Activated T-helper 1 cell treated with anti-CD3 and anti-CD28 coated beads, Interleukin-12 subunit alpha, Interleukin-12 subunit beta, Interleukin-2, Interleukin-4 antibody, amounts not matched to agents 30 ng/mL and 10 ng/mL and 1 ng/mL, durations not matched to agents 14 hours and 24 hours and 36 hours (primary cell): ENCODE measurements around the gene SSRP1. TPM values are rescaled to one million over a fixed set of nuclear protein-coding genes. Genes with fewer than 3 reads are reported as not detected.
"Not testable (repeated sequence)": the region's sequence is repeated elsewhere in the genome, so short reads cannot be mapped to it uniquely, and the experiment has no call there.

ENCODE experiments used
- DNase-seq: peaks from one replicate; pipeline ENCODE4 v3.0.0; 2021; ENCODE audit warnings: low spot score
- H3K27ac Mint-ChIP-seq: one replicate; pipeline ENCODE4 v1.8.0; 2021; ENCODE audit warnings: mild to moderate bottlenecking, mixed read lengths
- H3K27me3 Mint-ChIP-seq: one replicate; pipeline ENCODE4 v1.8.0; 2022; ENCODE audit warnings: mild to moderate bottlenecking, moderate library complexity, mixed read lengths; ENCODE audit not compliant: insufficient read depth
- H3K36me3 Mint-ChIP-seq: one replicate; pipeline ENCODE4 v1.8.0; 2021; ENCODE audit warnings: low read depth, mixed read lengths
- H3K4me1 Mint-ChIP-seq: one replicate; pipeline ENCODE4 v1.8.0; 2021; ENCODE audit warnings: low read depth, mixed read lengths
- H3K4me3 Mint-ChIP-seq: one replicate; pipeline ENCODE4 v1.8.0; 2021; ENCODE audit warnings: mild to moderate bottlenecking, moderate library complexity, mixed read lengths
- H3K9me3 Mint-ChIP-seq: one replicate; pipeline ENCODE4 v1.8.0; 2021; ENCODE audit warnings: mixed read lengths
- intact Hi-C: fragments of 100-400 bp; cut with micrococcal nuclease; formaldehyde crosslinking; loops from one replicate; pipeline ENCODE4 v1.15.1; 2024
- total RNA-seq: library from RNA; stranded (reverse); gene quantifications from 2 replicates; pipeline ENCODE4 v1.2.3, GENCODE V29; 2022

The SSRP1 gene
- total RNA-seq, 1 donor from 2014 or later, result 239 TPM

DNA sequence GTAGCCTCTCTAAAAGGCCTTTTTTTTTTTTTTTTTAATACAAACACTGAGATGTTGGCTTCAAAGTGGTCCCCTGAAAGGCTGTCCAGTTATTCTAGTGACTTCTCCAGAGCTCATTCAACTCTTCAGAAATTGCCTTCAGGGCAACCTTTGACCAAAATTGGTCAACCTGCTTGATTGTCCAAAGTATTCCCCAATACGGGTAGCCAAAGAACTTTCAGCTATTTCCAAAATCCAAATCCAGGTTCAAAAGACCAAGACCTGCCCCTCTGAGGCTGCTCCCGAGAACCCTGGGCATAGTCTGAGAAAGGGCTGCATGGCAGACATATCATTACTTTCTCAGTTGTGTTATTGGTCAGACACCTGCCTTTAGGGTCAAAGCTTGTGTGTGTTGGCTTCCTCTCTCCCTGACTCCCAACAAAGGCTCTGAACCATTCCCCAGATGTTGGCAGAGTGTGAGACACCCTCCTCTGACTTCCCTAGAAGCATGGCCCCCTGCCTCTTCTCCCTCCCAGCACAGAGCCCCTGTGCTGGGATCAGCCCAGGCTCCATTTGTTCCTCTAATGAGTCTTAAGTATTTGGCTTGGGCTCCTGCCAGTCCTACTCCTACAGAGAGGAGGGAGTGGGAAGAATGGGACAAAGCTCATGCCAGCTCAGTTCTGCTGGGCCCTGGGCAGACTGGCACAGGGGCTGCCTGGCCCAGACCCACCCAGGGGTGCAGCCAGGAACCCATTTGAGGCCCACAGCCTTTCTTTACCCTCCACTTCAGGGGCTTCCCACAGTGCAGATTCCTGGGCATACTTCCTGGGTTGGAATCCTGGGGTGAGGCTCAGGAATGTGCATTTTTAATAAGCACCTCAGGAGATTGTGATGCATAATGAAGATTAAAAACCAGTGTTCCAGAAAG lies 41.2 kb downstream of the SSRP1 start:
- peaks cover 3% of the 10 kb centered on the region for H3K9me3 Mint-ChIP-seq
- peaks cover 5% of the 10 kb centered on the region for H3K27me3 Mint-ChIP-seq
- H3K4me3 Mint-ChIP-seq, result no peak overlapping the region
- H3K27ac Mint-ChIP-seq, result no peak overlapping the region
- intact Hi-C loops, result no loop called here
- H3K36me3 Mint-ChIP-seq, result peaks cover 9% of the 10 kb centered on the region
- no peaks in the 10 kb centered on the region for H3K4me1 Mint-ChIP-seq
- no peak for DNase-seq

DNA sequence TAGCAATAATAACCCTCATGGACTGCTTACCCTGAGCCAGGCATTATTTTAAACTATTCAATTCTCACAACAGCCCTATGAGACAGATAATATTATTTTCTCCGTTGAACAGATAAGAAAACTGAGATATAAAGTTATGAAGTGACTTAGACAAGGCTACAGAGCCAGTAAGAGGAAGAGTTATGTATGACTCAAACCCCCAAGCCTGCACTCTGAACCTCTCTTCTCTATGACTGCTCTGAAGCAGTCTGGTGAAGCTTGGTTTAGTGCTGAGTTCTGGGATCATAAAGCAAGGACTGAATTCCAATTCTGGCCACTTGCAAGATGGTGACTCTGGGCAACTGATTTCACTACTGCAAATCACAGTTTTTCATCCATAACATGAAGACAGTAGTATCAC lies 45.4 kb downstream of the SSRP1 start:
- H3K36me3 Mint-ChIP-seq, result no peaks in the 10 kb centered on the region
- no peak overlapping the region for H3K27ac Mint-ChIP-seq
- H3K4me3 Mint-ChIP-seq, result no peak overlapping the region
- intact Hi-C loops, result no loop called here
- H3K9me3 Mint-ChIP-seq, result no peaks in the 10 kb centered on the region
- DNase-seq, result no peak
- H3K4me1 Mint-ChIP-seq, result no peaks in the 10 kb centered on the region
- peaks cover 4% of the 10 kb centered on the region for H3K27me3 Mint-ChIP-seq

DNA sequence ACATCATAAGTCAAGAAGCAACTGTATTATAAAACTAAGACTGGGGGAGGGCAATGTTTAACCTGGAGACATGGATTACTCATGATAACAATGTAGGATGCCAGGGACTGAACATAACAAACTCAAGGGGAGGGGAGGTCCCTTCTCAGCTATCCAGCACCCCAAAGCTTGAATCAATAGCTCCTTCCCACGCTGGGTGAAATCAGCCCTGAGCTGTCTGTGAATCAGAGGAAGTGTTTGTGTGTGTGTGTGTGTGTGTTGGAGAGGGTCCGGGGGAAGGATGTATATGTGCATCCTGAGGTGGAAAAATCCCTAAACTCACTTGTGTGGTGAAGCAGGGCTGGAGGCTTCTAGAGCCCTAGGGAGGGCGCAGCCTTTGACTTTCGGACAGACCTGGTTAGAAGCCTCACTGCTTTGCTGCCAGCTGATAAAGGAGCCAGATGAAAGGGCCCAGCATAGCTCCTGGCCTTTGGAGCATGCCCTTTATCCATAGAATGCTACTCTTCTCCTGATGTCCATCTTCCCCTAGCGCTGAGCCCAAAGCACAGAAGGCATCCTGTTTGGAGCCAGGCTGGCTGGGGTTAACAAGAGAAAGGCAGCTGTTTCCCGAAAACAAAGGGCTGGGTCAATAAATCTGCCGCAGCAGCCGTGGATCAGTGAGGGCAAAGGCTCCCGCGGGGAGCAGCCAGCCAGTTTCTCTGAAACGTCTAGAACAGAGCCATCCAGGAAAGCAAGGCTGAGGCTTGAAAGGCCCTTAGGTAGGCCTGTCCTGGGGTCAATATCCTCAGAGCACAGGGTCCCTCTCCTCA lies 46.7 kb downstream of the SSRP1 start:
- H3K4me1 Mint-ChIP-seq, result no peaks in the 10 kb centered on the region
- H3K9me3 Mint-ChIP-seq, result no peaks in the 10 kb centered on the region
- DNase-seq, result no peak

GRCh38 chr11:57287884-57288283 lies 47.8 kb downstream of the SSRP1 start:
- no peak overlapping the region for H3K27ac Mint-ChIP-seq
- intact Hi-C loops, result no loop called here
- no peak for DNase-seq
- H3K9me3 Mint-ChIP-seq, result no peaks in the 10 kb centered on the region
- no peak overlapping the region for H3K4me3 Mint-ChIP-seq
- H3K36me3 Mint-ChIP-seq, result no peaks in the 10 kb centered on the region
- H3K4me1 Mint-ChIP-seq, result no peaks in the 10 kb centered on the region
- peaks cover 4% of the 10 kb centered on the region for H3K27me3 Mint-ChIP-seq

More for the DNA sequence above, 46.7 kb downstream of the SSRP1 start:
- Mint-ChIP-seq H3K27me3 (peaks cover 4% of the 10 kb centered on the region), H3K27ac (no peak overlapping the region), H3K36me3 (no peaks in the 10 kb centered on the region), H3K4me3 (no peak overlapping the region)
- intact Hi-C loops, result no loop called here

DNA sequence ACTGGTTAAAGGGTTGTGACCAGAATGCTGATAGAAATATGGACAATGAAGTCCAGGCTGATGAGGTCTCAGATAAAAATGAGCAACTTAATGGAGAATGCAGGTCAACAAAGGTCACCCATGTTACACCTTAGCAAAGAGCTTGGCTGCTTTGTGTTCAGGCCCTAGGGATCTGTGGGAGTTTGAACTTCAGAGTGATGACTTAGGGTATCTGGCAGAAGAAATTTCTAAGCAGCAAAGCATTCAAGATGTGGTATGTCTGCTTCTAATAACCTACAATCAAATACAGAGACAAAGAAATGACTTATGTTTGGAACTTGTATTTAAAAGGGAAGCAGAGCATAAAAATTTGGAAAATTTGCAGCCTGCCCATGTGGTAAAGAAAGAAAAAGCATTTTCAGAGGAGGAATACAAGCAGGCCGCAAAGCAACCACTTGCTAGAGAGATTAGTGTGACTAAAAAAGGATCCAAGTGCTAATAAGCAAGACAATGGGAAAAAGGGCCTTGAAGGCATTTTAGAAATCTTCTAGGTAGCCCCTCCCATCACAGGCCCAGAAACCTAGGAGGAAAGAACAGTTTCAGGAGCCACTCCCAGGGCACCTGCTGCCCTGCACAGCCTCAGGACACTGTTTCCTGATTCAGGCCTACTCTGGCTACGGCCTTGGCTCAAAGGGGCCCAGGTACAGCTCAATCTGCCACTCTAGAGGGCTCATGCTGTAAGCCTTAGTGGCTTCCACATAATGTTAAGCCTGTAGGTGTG lies 52.3 kb downstream of the SSRP1 start:
- H3K36me3 Mint-ChIP-seq, result no peaks in the 10 kb centered on the region

GRCh38 chr11:57281546-57281945 lies 54.1 kb downstream of the SSRP1 start:
- H3K36me3 Mint-ChIP-seq, H3K27ac Mint-ChIP-seq, intact Hi-C loops, H3K27me3 Mint-ChIP-seq, H3K4me1 Mint-ChIP-seq, H3K9me3 Mint-ChIP-seq, DNase-seq, H3K4me3 Mint-ChIP-seq: not testable (repeated sequence)

More for the DNA sequence above, 52.3 kb downstream of the SSRP1 start:
- no peak overlapping the region for H3K27ac Mint-ChIP-seq
- intact Hi-C loops, result no loop called here
- DNase-seq, result no peak
- peaks cover 2% of the 10 kb centered on the region for H3K27me3 Mint-ChIP-seq
- no peak overlapping the region for H3K4me3 Mint-ChIP-seq
- no peaks in the 10 kb centered on the region for H3K9me3 Mint-ChIP-seq
- no peaks in the 10 kb centered on the region for H3K4me1 Mint-ChIP-seq

- Mint-ChIP-seq H3K27me3 (peaks cover 7% of the 10 kb centered on the region), H3K9me3 (no peaks in the 10 kb centered on the region), H3K36me3 (no peaks in the 10 kb centered on the region), H3K4me3 (no peak overlapping the region), H3K4me1 (peaks cover 4% of the 10 kb centered on the region), H3K27ac (no peak overlapping the region)
- intact Hi-C loops, result no loop called here
- no peak for DNase-seq
These were observed 56.6 kb downstream of the SSRP1 start for GRCh38 chr11:57279116-57279515.

GRCh38 chr11:57278721-57279095 lies 57.0 kb downstream of the SSRP1 start:
- Mint-ChIP-seq H3K4me3 (no peak overlapping the region), H3K9me3 (no peaks in the 10 kb centered on the region), H3K4me1 (peaks cover 4% of the 10 kb centered on the region), H3K27ac (no peak overlapping the region), H3K27me3 (peaks cover 7% of the 10 kb centered on the region), H3K36me3 (no peaks in the 10 kb centered on the region)
- no peak for DNase-seq
- intact Hi-C loops, result no loop called here

- intact Hi-C loops, result no loop called here
- Mint-ChIP-seq H3K9me3 (peaks cover 4% of the 10 kb centered on the region), H3K27ac (no peak overlapping the region), H3K27me3 (peaks cover 7% of the 10 kb centered on the region), H3K4me3 (no peak overlapping the region), H3K4me1 (peaks cover 4% of the 10 kb centered on the region), H3K36me3 (no peaks in the 10 kb centered on the region)
- DNase-seq, result no peak
These were observed 57.6 kb downstream of the SSRP1 start for GRCh38 chr11:57277845-57278720.

DNA sequence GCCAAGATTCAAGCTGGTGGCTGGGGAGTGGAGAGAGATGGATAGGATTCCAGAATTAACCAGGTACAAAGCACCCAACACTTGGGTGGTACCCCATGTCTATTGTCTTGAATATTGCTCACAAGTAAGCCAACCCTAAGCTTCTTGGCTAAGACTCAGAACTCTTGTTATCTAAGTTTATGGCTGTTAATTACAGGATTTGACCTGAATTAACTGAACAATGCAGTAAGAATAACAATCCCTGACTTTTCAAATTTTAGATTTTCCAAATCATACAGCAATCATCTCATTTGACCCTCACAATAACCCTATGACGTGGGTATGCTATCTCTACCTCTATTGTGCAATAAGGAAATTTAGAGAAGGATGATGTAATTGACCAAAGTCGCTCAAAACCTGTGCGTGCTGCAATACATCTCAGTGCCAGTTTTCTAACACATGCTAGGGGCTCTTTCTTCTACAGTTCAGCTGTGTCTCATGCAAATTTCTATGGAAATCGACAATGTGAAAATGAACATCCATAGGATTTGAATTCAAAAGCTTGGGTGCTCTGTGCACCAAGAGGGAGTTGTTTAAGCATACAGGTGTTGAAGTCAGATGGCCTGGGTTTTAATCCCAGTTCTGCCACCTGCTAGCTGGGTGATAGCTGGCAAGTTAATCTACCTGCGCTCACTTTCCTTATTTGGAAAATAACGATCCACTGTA lies 58.6 kb downstream of the SSRP1 start:
- intact Hi-C loops, result no loop called here
- H3K27me3 Mint-ChIP-seq, result peaks cover 8% of the 10 kb centered on the region
- peaks cover 4% of the 10 kb centered on the region for H3K9me3 Mint-ChIP-seq
- peaks cover 4% of the 10 kb centered on the region for H3K4me1 Mint-ChIP-seq
- no peak overlapping the region for H3K27ac Mint-ChIP-seq
- H3K36me3 Mint-ChIP-seq, result no peaks in the 10 kb centered on the region
- DNase-seq, result no peak
- no peak overlapping the region for H3K4me3 Mint-ChIP-seq

DNA sequence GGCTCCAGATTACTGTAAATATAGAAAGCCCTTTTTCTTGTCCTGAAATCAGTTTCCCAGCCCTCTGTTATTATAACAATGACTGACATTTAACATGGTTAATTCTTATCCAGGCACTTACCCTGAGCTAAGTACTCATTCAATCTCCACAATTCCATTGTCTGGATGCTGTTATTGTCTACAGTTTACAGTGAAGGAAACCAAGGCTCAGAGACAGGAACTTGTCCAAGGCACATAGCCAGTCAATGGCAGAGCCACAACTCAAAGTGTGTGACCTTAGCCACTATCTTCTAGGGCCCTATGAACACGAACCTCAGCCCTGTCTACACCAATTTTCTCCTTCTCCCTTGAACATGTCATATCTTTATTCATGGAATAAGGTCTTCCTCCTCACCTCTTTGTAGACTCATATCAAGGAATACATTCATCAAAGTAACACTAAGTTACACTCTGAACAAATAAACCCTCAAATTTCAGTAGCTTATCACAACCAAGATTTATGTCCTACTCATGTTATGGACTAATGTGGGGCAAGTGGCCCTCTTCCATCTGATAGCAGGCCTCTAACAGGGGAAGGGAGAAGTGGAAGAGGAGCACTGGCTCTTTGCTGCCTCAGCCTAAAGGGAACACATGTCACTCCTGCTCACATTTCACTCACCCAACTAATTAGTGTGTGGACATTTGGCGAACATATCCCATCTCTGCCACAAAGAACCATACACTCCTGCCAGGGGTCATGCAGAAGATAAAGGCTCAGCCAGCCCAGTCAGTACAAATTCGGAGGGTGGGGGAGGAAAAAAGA lies 59.3 kb downstream of the SSRP1 start:
- no peaks in the 10 kb centered on the region for H3K36me3 Mint-ChIP-seq
- H3K4me1 Mint-ChIP-seq, result peaks cover 4% of the 10 kb centered on the region
- H3K27me3 Mint-ChIP-seq, result peaks cover 10% of the 10 kb centered on the region
- no peak overlapping the region for H3K27ac Mint-ChIP-seq
- DNase-seq, result no peak
- H3K9me3 Mint-ChIP-seq, result peaks cover 4% of the 10 kb centered on the region
- intact Hi-C loops, result no loop called here
- H3K4me3 Mint-ChIP-seq, result no peak overlapping the region
